Ascending aorta (tissue), 2 donors: Measurements from ENCODE around the gene GCLC. TPM values are rescaled to one million over a fixed set of nuclear protein-coding genes. Genes with fewer than 3 reads are reported as not detected.

Experiments used
- DNase-seq, 2 donors: peaks; one replicate each; pipeline ENCODE4 v3.0.0-alpha.2; 2019; ENCODE audit warnings: low spot score in 2 of 2
- H3K27ac ChIP-seq, 2 donors: fragments of 200-600 bp; sonication (generic); one replicate each; pipeline ENCODE4 v1.5.1; 2016 to 2017; ENCODE audit warnings: mild to moderate bottlenecking in 1 of 2
- H3K27me3 ChIP-seq: fragments of 200-600 bp; sonication (generic); one replicate; pipeline ENCODE4 v1.5.1; 2017
- H3K36me3 ChIP-seq, 2 donors: fragments of 200-600 bp; sonication (generic); one replicate each; pipeline ENCODE4 v1.5.1; 2016
- H3K4me1 ChIP-seq, 2 donors: fragments of 200-600 bp; sonication (generic); one replicate each; pipeline ENCODE4 v1.5.1; 2016 to 2017; ENCODE audit warnings: mild to moderate bottlenecking in 1 of 2
- H3K4me3 ChIP-seq, 2 donors: fragments of 200-600 bp; sonication (generic); one replicate each; pipeline ENCODE4 v1.5.1; 2016 to 2017; ENCODE audit warnings: mild to moderate bottlenecking in 1 of 2
- H3K9me3 ChIP-seq, 2 donors: fragments of 200-600 bp; sonication (generic); one replicate each; pipeline ENCODE4 v1.5.1; 2016
- intact Hi-C: fragments of 100-400 bp; cut with DNase I; formaldehyde crosslinking; loops from one replicate; pipeline ENCODE4 v1.15.1; 2023
- total RNA-seq: library from RNA; depleted of rRNA; stranded (reverse); fragments of >200 nt; gene quantifications from one replicate; pipeline ENCODE4 v1.1.0, GENCODE V29; 2016
- TF ChIP-seq, protein P1 (sequence below), 3 experiments: fragments of 200-600 bp in 2 of 3; fragments of 450-650 bp in 1 of 3; sonication (generic) in 2 of 3; IDR thresholded peaks; one replicate each; pipeline ENCODE4 v1.5.1; 2016 to 2019; ENCODE audit warnings: antibody characterized with exemption in 3 of 3, mild to moderate bottlenecking in 1 of 3, moderate library complexity in 1 of 3

GCLC gene
- total RNA-seq, 1 donor from 2014 or later = 54.9 TPM

GRCh38 chr6:53496797-53497375 is 48.0 kb downstream of the GCLC start:
- intact Hi-C loops = no loop called here
- TF ChIP-seq, protein P1, sequence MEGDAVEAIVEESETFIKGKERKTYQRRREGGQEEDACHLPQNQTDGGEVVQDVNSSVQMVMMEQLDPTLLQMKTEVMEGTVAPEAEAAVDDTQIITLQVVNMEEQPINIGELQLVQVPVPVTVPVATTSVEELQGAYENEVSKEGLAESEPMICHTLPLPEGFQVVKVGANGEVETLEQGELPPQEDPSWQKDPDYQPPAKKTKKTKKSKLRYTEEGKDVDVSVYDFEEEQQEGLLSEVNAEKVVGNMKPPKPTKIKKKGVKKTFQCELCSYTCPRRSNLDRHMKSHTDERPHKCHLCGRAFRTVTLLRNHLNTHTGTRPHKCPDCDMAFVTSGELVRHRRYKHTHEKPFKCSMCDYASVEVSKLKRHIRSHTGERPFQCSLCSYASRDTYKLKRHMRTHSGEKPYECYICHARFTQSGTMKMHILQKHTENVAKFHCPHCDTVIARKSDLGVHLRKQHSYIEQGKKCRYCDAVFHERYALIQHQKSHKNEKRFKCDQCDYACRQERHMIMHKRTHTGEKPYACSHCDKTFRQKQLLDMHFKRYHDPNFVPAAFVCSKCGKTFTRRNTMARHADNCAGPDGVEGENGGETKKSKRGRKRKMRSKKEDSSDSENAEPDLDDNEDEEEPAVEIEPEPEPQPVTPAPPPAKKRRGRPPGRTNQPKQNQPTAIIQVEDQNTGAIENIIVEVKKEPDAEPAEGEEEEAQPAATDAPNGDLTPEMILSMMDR (IDR thresholded peaks at IDR 0.05) = no peak
- Histone ChIP-seq H3K9me3 (no peaks in the 10 kb centered on the region), H3K36me3 (peaks cover 4 to 22% of the 10 kb centered on the region in 2 donors), H3K4me3 (no peak overlapping the region), H3K4me1 (no peaks in the 10 kb centered on the region), H3K27me3 (no peaks in the 10 kb centered on the region), H3K27ac (no peak overlapping the region)
- DNase-seq = no peak

- no peaks in the 10 kb centered on the region for H3K27me3 ChIP-seq
- no peak overlapping the region for H3K4me3 ChIP-seq
- no peaks in the 10 kb centered on the region for H3K9me3 ChIP-seq
- TF ChIP-seq, protein P1 (IDR thresholded peaks at IDR 0.05) = no peak
- H3K4me1 ChIP-seq = no peaks in the 10 kb centered on the region
- H3K36me3 ChIP-seq = peaks cover 3 to 19% of the 10 kb centered on the region in 2 donors
- intact Hi-C loops = no loop called here
- DNase-seq = no peak
- H3K27ac ChIP-seq = no peak overlapping the region
Observed at GRCh38 chr6:53495506-53496499, 49.1 kb downstream of the GCLC start.

GRCh38 chr6:53494076-53494475 is 50.8 kb downstream of the GCLC start:
- peak overlapping the region in 1 of 2 donors; percentile 53 for H3K4me3 ChIP-seq
- H3K36me3 ChIP-seq = peaks cover 0 to 5% of the 10 kb centered on the region in 2 donors
- no peaks in the 10 kb centered on the region for H3K9me3 ChIP-seq
- intact Hi-C loops = no loop called here
- H3K27me3 ChIP-seq = no peaks in the 10 kb centered on the region
- H3K4me1 ChIP-seq = no peaks in the 10 kb centered on the region
- no peak overlapping the region for H3K27ac ChIP-seq
- DNase-seq = no peak
- TF ChIP-seq, protein P1 (IDR thresholded peaks at IDR 0.05) = no peak

GRCh38 chr6:53493635-53494025 is 51.3 kb downstream of the GCLC start:
- intact Hi-C loops = loop anchor here (2.0 kb wide), 2 partner anchors 157 to 231 kb away; no protein-coding TSS in a partner anchor
- DNase-seq = no peak
- H3K27me3 ChIP-seq = no peaks in the 10 kb centered on the region
- H3K4me3 ChIP-seq = peak overlapping the region; percentile 24 to 53
- H3K36me3 ChIP-seq = peaks cover 0 to 4% of the 10 kb centered on the region in 2 donors
- no peaks in the 10 kb centered on the region for H3K9me3 ChIP-seq
- TF ChIP-seq, protein P1 (IDR thresholded peaks at IDR 0.05) = no peak
- H3K4me1 ChIP-seq = no peaks in the 10 kb centered on the region
- H3K27ac ChIP-seq = peak overlapping the region in 1 of 2 donors; percentile 36

- H3K36me3 ChIP-seq = peaks cover 0 to 2% of the 10 kb centered on the region in 2 donors
- TF ChIP-seq, protein P1 (IDR thresholded peaks at IDR 0.05) = peak in 2 of 3 experiments; percentile 69 to 76
- H3K27ac ChIP-seq = peak overlapping the region in 1 of 2 donors; percentile 36
- H3K4me3 ChIP-seq = peak overlapping the region; percentile 24 to 53
- H3K9me3 ChIP-seq = no peaks in the 10 kb centered on the region
- H3K4me1 ChIP-seq = no peaks in the 10 kb centered on the region
- H3K27me3 ChIP-seq = no peaks in the 10 kb centered on the region
- no peak for DNase-seq
- intact Hi-C loops = loop anchor here (2.0 kb wide), 2 partner anchors 158 to 232 kb away; no protein-coding TSS in a partner anchor
Observed at GRCh38 chr6:53492860-53493634, 51.9 kb downstream of the GCLC start.
